ENCODE results near the gene BPI. TPM values are rescaled to one million over a fixed set of nuclear protein-coding genes. Genes with fewer than 3 reads are reported as not detected.

The BPI gene
- polyA plus RNA-seq, 1 donor (not counting 4 experiments of a cell fraction or from before 2014, with no cell fraction given) = not detected

- no peaks in the 10 kb centered on the region for H3K27me3 ChIP-seq (ENCODE audit: control insufficient read depth, extremely low read depth, insufficient read depth, low read length)
- H3K36me3 ChIP-seq (ENCODE audit: control insufficient read depth in 2 of 2, extremely low read depth in 1 of 2, insufficient read depth in 2 of 2, low read length in 2 of 2) = no peaks in the 10 kb centered on the region
- no peaks in the 10 kb centered on the region for H4K20me1 ChIP-seq (ENCODE audit: control insufficient read depth, extremely low read depth, insufficient read depth, low read length)
- H3K9me1 ChIP-seq (ENCODE audit: control insufficient read depth, extremely low read depth, insufficient read depth, low read length) = no peaks in the 10 kb centered on the region
- dilution Hi-C loops (cut with MboI; ENCODE audit: extremely low pct_ligation_motif_present, low sequenced_read_pairs) = no loop called here
- peaks cover 15% of the 10 kb centered on the region for H3K4me1 ChIP-seq (ENCODE audit: control insufficient read depth, extremely low read depth, insufficient read depth, low read length)
- H3K79me2 ChIP-seq (ENCODE audit: control insufficient read depth, insufficient read depth, low read length) = no peaks in the 10 kb centered on the region
- no peak overlapping the region for H3K4me2 ChIP-seq (ENCODE audit: control insufficient read depth, extremely low read depth, insufficient read depth, low read depth, low read length)
- FAIRE-seq = no peak
- no peak overlapping the region for H2AFZ ChIP-seq (ENCODE audit: control insufficient read depth, low read length)
- no peak overlapping the region for H3K27ac ChIP-seq (ENCODE audit: control insufficient read depth, insufficient read depth, low read length)
- TF ChIP-seq EZH2 (IDR thresholded peaks at IDR 0.05; ENCODE audit: low read length) (no peak), CTCF (optimal IDR thresholded peaks at IDR 0.05 in 1 of 3, IDR thresholded peaks at IDR 0.05 in 1 of 3, conservative IDR thresholded peaks at IDR 0.05 in 1 of 3; ENCODE audit: extremely low read depth in 1 of 3, insufficient read depth in 2 of 3, low read length in 3 of 3) (no peak)
- no peaks in the 10 kb centered on the region for H3K9me3 ChIP-seq (ENCODE audit: control insufficient read depth, low read depth, low read length)
- DNase-seq (ENCODE audit: low read depth, low spot score) = no peak
- no peak overlapping the region for H3K4me3 ChIP-seq (ENCODE audit: control insufficient read depth in 2 of 3, extremely low read depth in 1 of 3, insufficient read depth in 2 of 3, low read depth in 1 of 3, low read length in 3 of 3)
- H3K9ac ChIP-seq (ENCODE audit: control insufficient read depth, extremely low read depth, insufficient read depth, low read length) = no peak overlapping the region
Measured at GRCh38 chr20:38277285-38277684, 26.7 kb upstream of the BPI start.

- TF ChIP-seq EZH2 (IDR thresholded peaks at IDR 0.05; ENCODE audit: low read length) = no peak
- no peak for TF ChIP-seq CTCF (optimal IDR thresholded peaks at IDR 0.05 in 1 of 3, IDR thresholded peaks at IDR 0.05 in 1 of 3, conservative IDR thresholded peaks at IDR 0.05 in 1 of 3; ENCODE audit: extremely low read depth in 1 of 3, insufficient read depth in 2 of 3, low read length in 3 of 3)
- no peak for FAIRE-seq
- Histone ChIP-seq H3K79me2 (ENCODE audit: control insufficient read depth, insufficient read depth, low read length) (no peaks in the 10 kb centered on the region), H3K27me3 (ENCODE audit: control insufficient read depth, extremely low read depth, insufficient read depth, low read length) (no peaks in the 10 kb centered on the region), H3K9ac (ENCODE audit: control insufficient read depth, extremely low read depth, insufficient read depth, low read length) (no peak overlapping the region), H3K9me3 (ENCODE audit: control insufficient read depth, low read depth, low read length) (no peaks in the 10 kb centered on the region), H4K20me1 (ENCODE audit: control insufficient read depth, extremely low read depth, insufficient read depth, low read length) (no peaks in the 10 kb centered on the region), H3K9me1 (ENCODE audit: control insufficient read depth, extremely low read depth, insufficient read depth, low read length) (no peaks in the 10 kb centered on the region), H2AFZ (ENCODE audit: control insufficient read depth, low read length) (no peak overlapping the region), H3K27ac (ENCODE audit: control insufficient read depth, insufficient read depth, low read length) (no peak overlapping the region), H3K4me1 (ENCODE audit: control insufficient read depth, extremely low read depth, insufficient read depth, low read length) (peaks cover 13% of the 10 kb centered on the region), H3K36me3 (ENCODE audit: control insufficient read depth in 2 of 2, extremely low read depth in 1 of 2, insufficient read depth in 2 of 2, low read length in 2 of 2) (no peaks in the 10 kb centered on the region), H3K4me2 (ENCODE audit: control insufficient read depth, extremely low read depth, insufficient read depth, low read depth, low read length) (no peak overlapping the region), H3K4me3 (ENCODE audit: control insufficient read depth in 2 of 3, extremely low read depth in 1 of 3, insufficient read depth in 2 of 3, low read depth in 1 of 3, low read length in 3 of 3) (no peak overlapping the region)
- dilution Hi-C loops (cut with MboI; ENCODE audit: extremely low pct_ligation_motif_present, low sequenced_read_pairs) = no loop called here
- no peak for DNase-seq (ENCODE audit: low read depth, low spot score)
Measured at GRCh38 chr20:38277691-38278090, 26.3 kb upstream of the BPI start.

Measured in keratinocyte (primary cell).